Activated CD8-positive, alpha-beta memory T cell treated with anti-CD3 and anti-CD28 coated beads, Interleukin-2, amount 50 U/mL, for 24 hours (primary cell): ENCODE measurements around the gene WSB1.
A peak's percentile ranks its signal among the peaks of the same experiment; 100 is the strongest.
"Not testable (repeated sequence)": the region's sequence is repeated elsewhere in the genome, so short reads cannot be mapped to it uniquely, and the experiment has no call there.

Experiments
- DNase-seq: peaks from one replicate; pipeline ENCODE4 v3.0.0-alpha.2; 2020; ENCODE audit errors: extremely low read depth

The WSB1 gene

DNA sequence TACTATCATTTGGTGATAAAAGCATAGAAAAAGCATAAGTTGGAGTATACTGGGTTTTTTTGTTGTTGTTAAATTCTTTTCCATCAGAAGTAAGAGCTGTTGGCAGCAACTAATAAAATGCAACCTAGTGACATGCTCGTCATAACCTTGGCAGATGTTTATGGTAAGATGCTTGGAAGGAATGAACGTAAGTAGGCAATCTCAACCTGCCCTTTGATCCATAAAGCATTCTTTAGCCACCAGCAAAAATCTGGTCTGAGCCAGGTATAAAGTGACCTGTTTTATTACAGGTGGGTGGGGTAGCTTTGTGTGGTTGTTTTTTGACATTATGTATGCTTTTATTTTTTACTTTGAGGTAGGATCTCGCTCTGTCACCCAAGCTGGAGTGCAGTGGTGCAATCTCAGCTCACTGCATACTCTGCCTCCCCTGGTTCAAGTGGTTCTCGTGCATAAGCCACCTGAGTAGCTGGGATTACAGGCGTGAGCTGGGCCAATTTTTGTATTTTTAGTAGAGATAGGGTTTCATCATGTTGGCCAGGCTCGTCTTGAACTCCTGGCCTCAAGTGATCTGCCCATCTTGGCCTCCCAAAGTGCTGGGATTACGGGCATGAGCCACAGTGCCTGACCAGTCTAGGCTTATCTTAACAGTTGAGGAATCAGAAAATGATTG, 22.0 kb downstream of the WSB1 start:
- no peak for DNase-seq

DNA sequence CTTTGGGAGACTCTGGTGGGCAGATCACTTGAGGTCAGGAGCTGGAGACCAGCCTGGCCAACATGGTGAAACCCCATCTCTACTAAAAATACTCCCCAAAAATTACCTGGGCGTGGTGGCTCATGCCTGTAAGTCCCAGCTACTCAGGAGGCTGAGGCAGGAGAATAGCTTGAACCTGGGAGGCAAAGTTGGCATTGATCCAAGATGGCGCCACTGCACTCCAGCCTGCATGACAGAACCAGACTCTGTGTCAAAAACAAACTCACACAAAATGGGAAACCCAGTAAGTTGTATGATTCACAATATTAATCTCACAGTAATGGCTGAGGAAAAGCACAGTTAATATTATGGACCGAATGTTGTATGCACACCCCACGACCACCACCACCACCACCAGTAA, 24.3 kb downstream of the WSB1 start:
- no peak for DNase-seq

- no peak for DNase-seq
These were observed 24.7 kb downstream of the WSB1 start for GRCh38 chr17:27318633-27319032.

GRCh38 chr17:27319541-27320221, 25.8 kb downstream of the WSB1 start:
- no peak for DNase-seq

GRCh38 chr17:27320222-27320560, 26.3 kb downstream of the WSB1 start:
- DNase-seq = no peak

DNA sequence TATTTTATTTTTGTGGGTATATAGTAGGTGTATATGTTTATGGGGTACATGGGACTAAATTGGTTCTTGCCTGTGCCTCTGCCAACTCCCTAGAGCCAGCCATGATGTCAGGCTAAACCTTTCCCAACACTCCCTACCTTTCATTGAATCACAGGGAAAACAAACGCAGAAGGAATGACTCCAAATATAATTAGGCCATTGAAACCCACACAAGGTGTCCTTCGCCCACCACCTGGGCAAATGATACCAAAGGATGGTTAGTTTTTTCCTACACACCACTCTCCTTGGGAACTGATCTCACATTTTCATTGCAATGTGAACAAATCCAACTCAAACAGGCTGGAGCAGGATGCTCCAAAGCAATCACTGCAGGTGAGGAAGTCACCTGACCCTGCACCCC, 27.5 kb downstream of the WSB1 start:
- no peak for DNase-seq

- no peak for DNase-seq
These were observed 28.1 kb downstream of the WSB1 start for GRCh38 chr17:27322026-27322425.

DNA sequence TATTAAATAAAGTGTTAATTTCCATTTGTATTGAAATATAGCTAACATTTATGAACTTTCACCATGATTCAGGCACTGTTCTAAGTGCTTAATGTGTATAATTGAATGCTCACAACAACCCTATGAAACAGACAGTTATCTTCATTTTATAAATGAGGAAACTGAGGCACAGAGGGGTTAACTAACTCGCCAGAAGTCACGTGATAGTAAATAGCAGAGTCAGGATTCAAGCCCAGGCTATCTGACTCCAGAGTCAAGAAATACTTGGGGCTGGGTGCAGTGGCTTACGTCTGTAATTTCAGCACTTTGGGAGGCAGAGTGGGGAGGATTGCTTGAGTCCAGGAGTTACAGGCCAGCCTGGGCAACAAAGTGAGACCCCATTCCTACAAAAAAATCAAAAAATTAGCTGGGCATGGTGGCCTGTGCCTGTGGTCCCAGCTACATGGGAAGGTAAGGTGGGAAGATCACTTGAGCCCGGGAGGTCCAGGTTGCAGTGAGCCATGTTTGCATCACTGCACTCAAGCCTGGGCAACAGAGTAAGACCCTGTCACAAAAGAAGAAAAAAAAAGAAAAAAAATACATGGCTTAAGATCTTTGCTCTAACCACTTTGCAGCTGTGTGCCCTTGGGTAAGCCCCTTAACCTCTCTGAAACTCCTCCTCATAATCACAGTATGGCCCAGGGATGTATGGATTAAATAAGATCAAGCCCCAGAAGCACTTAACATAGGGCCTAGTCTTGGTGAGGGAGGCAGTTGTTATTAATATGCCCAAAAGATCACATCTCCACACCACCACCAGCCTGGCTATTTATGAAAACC, 29.0 kb downstream of the WSB1 start:
- DNase-seq = no peak

- DNase-seq = no peak
These were observed 29.8 kb downstream of the WSB1 start for GRCh38 chr17:27323538-27324215.

GRCh38 chr17:27324771-27325339, 30.9 kb downstream of the WSB1 start:
- no peak for DNase-seq

DNA sequence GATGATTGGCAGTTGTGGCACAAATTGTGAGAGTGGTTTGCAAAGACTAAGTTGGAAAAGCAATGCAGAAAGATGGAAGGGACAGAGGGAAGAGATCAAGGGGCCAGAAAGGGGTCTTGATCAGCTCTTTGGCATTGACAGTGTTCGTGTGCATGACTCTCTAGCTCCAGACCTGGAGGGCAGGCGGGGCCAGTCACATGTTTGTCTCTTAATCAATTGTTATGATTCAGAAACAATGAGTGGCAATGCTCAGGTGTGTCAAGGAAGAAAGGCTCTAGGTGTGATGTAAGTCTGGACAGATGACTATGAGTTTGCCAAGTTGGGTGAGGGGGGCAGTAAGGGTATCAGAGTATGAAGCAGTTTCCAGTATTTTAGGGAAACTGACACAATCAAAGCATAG, 32.1 kb downstream of the WSB1 start:
- no peak for DNase-seq

GRCh38 chr17:27326585-27326984, 32.7 kb downstream of the WSB1 start:
- DNase-seq = no peak

- DNase-seq = no peak
These were observed 33.5 kb downstream of the WSB1 start for GRCh38 chr17:27327397-27327796.

DNA sequence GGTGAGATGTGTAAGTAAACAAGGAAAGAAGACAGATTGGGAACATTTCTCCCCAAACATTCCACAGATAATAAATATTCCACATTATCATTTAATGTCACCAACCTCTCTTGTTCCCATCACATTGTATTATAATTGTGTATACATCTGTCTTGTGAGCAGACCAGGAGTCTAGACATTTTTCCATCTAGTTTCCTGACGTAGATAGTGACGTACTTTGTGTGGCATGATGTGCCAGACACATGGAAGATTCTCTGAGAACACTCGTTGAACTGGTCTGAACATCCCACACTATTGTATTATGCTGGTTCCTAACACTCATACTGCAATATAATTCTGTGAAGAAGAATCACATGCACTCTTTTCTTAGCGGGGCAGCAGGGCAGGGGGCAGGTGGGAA, 34.0 kb downstream of the WSB1 start:
- no peak for DNase-seq

DNA sequence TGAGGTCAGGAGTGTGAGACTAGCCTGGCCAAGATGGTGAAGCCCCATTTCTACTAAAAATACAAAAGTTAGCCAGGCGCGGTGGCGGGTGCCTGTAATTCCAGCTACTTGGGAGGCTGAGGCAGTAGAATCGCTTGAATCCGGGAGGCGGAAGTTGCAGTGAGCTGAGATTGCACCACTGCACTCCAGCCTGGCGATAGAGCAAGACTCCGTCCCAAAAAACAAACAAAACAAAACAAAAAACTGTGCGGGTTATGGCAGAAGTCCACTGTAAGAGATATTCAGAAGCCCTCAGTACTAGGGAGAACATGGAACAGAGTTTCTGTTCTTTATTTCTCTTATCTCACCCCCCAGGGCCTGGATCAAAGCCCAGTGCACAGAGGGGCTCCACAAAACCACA, 34.8 kb downstream of the WSB1 start:
- not testable (repeated sequence) for DNase-seq

- DNase-seq = no peak
These were observed 35.4 kb downstream of the WSB1 start for GRCh38 chr17:27329146-27329805.

GRCh38 chr17:27332047-27332393, 38.1 kb downstream of the WSB1 start:
- no peak for DNase-seq

GRCh38 chr17:27332485-27333409, 38.8 kb downstream of the WSB1 start:
- peak; percentile 68 for DNase-seq

DNA sequence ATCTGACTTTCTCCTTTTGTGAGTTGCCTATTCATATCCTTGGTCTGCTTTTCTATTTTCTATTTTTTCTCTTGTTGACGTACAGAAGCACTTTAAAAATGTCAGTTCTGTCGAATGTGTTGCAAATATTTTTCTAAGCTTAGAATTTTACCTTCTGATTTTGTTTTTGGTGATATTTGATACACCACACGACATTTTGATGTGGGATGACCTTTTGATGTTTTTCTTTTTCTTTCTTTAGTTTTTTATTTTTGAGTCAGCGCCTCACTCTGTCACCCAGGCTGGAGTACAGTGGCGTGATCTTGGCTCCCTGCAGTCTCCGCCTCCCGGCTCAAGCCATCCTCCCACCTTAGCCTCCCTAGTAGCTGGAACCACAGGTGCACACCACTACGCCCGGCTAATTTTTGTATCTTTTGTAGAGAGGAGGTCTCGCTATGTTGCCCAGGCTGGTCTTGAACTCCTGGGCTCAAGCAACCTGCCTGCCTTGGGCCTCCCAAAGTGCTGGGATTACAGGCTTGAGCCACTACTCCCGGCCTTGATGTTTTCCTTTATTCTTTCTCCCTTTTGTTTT, 39.6 kb downstream of the WSB1 start:
- DNase-seq = no peak

DNA sequence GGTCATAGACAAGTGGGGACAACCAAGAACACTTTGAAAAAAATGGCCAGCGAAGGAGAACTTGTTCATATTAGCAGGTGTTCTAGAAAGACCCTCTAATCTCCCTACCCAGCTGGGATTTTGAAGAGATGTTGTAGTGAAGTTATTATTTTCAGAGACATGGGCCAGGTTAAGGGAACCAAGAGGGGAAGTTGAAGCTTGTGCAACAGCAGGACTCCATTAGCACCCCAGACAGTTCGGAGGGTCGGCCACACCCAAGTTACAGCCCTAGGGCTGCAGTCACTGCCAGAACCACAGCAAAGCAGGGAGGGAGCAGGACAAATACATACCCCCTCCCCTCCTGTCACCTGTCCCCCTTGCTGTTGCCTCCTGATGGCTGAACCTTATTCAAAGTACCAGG, 42.3 kb downstream of the WSB1 start:
- no peak for DNase-seq
